PC-3 (cell line): ENCODE measurements around the gene LNX1. TPM values are rescaled to one million over a fixed set of nuclear protein-coding genes. Genes with fewer than 3 reads are reported as not detected.
A peak's percentile ranks its signal among the peaks of the same experiment; 100 is the strongest.

Experiments used
- ATAC-seq: fragments of 200-7000 bp; cut with Tn5 transposase; 2 replicates; pipeline ENCODE4 v1.9.1; 2020; ENCODE audit warnings: mild to moderate bottlenecking, moderate library complexity
- BruUV-seq: library from RNA; stranded (reverse); fragments of 400-500 nt; replicated peaks from 2 replicates; lab custom pipeline; 2021; lab: Mats Ljungman, UMichigan
- CTCF ChIA-PET: fragments of 300-600 bp; sonication (Branson Sonifier 250); formaldehyde crosslinking; loops from one replicate; lab custom pipeline; 2022; ENCODE audit warnings: antibody characterized with exemption; lab: Charles Lee
- POLR2A ChIA-PET: fragments of 300-600 bp; sonication (Branson Sonifier 250); formaldehyde crosslinking; loops from one replicate; lab custom pipeline; 2022; ENCODE audit warnings: antibody characterized with exemption; ENCODE audit not compliant: unreplicated experiment; lab: Charles Lee
- DNase-seq: peaks from one replicate; pipeline ENCODE4 v3.0.0-alpha.2; 2015
- H2AFZ ChIP-seq: fragments of 300-600 bp; sonication (generic); 2 replicates; pipeline ENCODE4 v1.6.0; 2016; ENCODE audit warnings: antibody characterized with exemption, low read length
- H3F3A ChIP-seq: fragments of 300-600 bp; sonication (generic); one replicate; pipeline ENCODE4 v1.6.0; 2017; ENCODE audit warnings: antibody characterized with exemption, low read length, control low read depth, mild to moderate bottlenecking; ENCODE audit not compliant: unreplicated experiment
- H3K27ac ChIP-seq: fragments of 300-600 bp; sonication (generic); 2 replicates; pipeline ENCODE4 v1.5.1; 2016; ENCODE audit warnings: mild to moderate bottlenecking, low read length
- H3K27me3 ChIP-seq: fragments of 300-600 bp; sonication (generic); 2 replicates; pipeline ENCODE4 v1.6.1; 2016; ENCODE audit warnings: low read length, mixed read lengths
- H3K36me3 ChIP-seq: fragments of 300-600 bp; sonication (generic); 2 replicates; pipeline ENCODE4 v1.6.1; 2016; ENCODE audit warnings: low read depth, mixed run types, low read length, mixed read lengths
- H3K4me1 ChIP-seq: fragments of 300-600 bp; sonication (generic); 2 replicates; pipeline ENCODE4 v1.5.1; 2016; ENCODE audit warnings: low read length; ENCODE audit not compliant: insufficient read depth
- H3K4me2 ChIP-seq: fragments of 300-600 bp; sonication (generic); 2 replicates; pipeline ENCODE4 v1.6.0; 2016; ENCODE audit warnings: low read length
- H3K4me3 ChIP-seq: fragments of 300-600 bp; sonication (generic); 2 replicates; pipeline ENCODE4 v1.5.1; 2016; ENCODE audit warnings: mild to moderate bottlenecking, low read length, mixed read lengths
- H3K79me2 ChIP-seq: fragments of 300-600 bp; sonication (generic); 2 replicates; pipeline ENCODE4 v1.6.1; 2017; ENCODE audit warnings: low read length, mixed read lengths
- H3K9ac ChIP-seq: fragments of 300-600 bp; sonication (generic); 2 replicates; pipeline ENCODE4 v1.6.0; 2016; ENCODE audit warnings: mild to moderate bottlenecking, low read length
- H3K9me2 ChIP-seq: fragments of 300-600 bp; sonication (generic); replicated peaks from 2 replicates; pipeline ENCODE4 v1.6.1; 2016; ENCODE audit warnings: mixed run types, low read length, mixed read lengths
- H3K9me3 ChIP-seq: fragments of 300-600 bp; sonication (generic); 2 replicates; pipeline ENCODE4 v1.6.1; 2016; ENCODE audit warnings: low read length, mixed read lengths
- H4K20me1 ChIP-seq: fragments of 300-600 bp; sonication (generic); 2 replicates; pipeline ENCODE4 v1.6.1; 2016; ENCODE audit warnings: low read length, mixed read lengths
- CTCF ChIP-seq: fragments of 300-600 bp; sonication (generic); conservative IDR thresholded peaks from 2 replicates; pipeline ENCODE4 v1.5.1; 2017; ENCODE audit warnings: antibody characterized with exemption, low read depth, mild to moderate bottlenecking, low read length
- EZH2 ChIP-seq: fragments of 300-600 bp; sonication (generic); IDR thresholded peaks from one replicate; pipeline ENCODE4 v1.6.1; 2017; ENCODE audit warnings: antibody characterized with exemption, mild to moderate bottlenecking, low read length; ENCODE audit not compliant: unreplicated experiment
- EZH2phosphoT487 ChIP-seq: fragments of 300-600 bp; sonication (generic); IDR thresholded peaks from 2 replicates; pipeline ENCODE4 v1.6.1; 2018; ENCODE audit warnings: mild to moderate bottlenecking, antibody characterized with exemption, low read length, borderline replicate concordance
- intact Hi-C: fragments of 100-400 bp; cut with micrococcal nuclease; formaldehyde crosslinking; loops from 2 replicates; pipeline ENCODE4 v1.9.0; 2023
- total RNA-seq: library from RNA; depleted of rRNA; stranded (reverse); fragments of >200 nt; gene quantifications from 2 replicates; pipeline ENCODE4 v1.2.3, GENCODE V29; 2014

Gene LNX1
- total RNA-seq, 1 experiment from 2014 or later = 2.8 TPM

- no peaks in the 10 kb centered on the region for H3K9me2 ChIP-seq
- H3K27me3 ChIP-seq = no peaks in the 10 kb centered on the region
- H3K9me3 ChIP-seq = no peaks in the 10 kb centered on the region
- no peaks in the 10 kb centered on the region for H3F3A ChIP-seq
- no peak overlapping the region for H2AFZ ChIP-seq
- intact Hi-C loops = no loop called here
- peak; percentile 60 for ATAC-seq
- H3K79me2 ChIP-seq = no peaks in the 10 kb centered on the region
- no peak overlapping the region for H3K4me3 ChIP-seq
- H3K4me2 ChIP-seq = no peak overlapping the region
- TF ChIP-seq EZH2phosphoT487 = no peak
- TF ChIP-seq EZH2 = no peak
- TF ChIP-seq CTCF = no peak
- H3K27ac ChIP-seq = no peak overlapping the region
- DNase-seq = no peak
- CTCF ChIA-PET = interaction anchor here (0.5 to 0.6 kb wide), 2 partner anchors 42 to 300 kb away, joined by 3 to 8 read pairs; no protein-coding TSS in a partner anchor
- BruUV-seq = no TSS peak
- POLR2A ChIA-PET = no interaction called here
- H4K20me1 ChIP-seq = no peaks in the 10 kb centered on the region
- H3K36me3 ChIP-seq = no peaks in the 10 kb centered on the region
- H3K9ac ChIP-seq = no peak overlapping the region
- peaks cover 8% of the 10 kb centered on the region; the same call in 1 of the 2 replicates for H3K4me1 ChIP-seq
Measured at GRCh38 chr4:53497487-53498244, 93.6 kb downstream of the LNX1 start.

GRCh38 chr4:53494851-53495250, 96.4 kb downstream of the LNX1 start:
- peak; percentile 30 for DNase-seq
- POLR2A ChIA-PET = no interaction called here
- Histone ChIP-seq H3K9me3 (no peaks in the 10 kb centered on the region), H4K20me1 (no peaks in the 10 kb centered on the region), H3K36me3 (no peaks in the 10 kb centered on the region), H3K27ac (no peak overlapping the region), H3K27me3 (no peaks in the 10 kb centered on the region), H3K9ac (no peak overlapping the region), H3K9me2 (no peaks in the 10 kb centered on the region), H3K4me1 (peaks cover 10% of the 10 kb centered on the region; the same call in 1 of the 2 replicates), H3K79me2 (no peaks in the 10 kb centered on the region), H2AFZ (no peak overlapping the region), H3F3A (no peaks in the 10 kb centered on the region), H3K4me3 (no peak overlapping the region), H3K4me2 (no peak overlapping the region)
- intact Hi-C loops = loop anchor here (5.0 kb wide), 4 partner anchors 62 to 737 kb away; no protein-coding TSS in a partner anchor
- TF ChIP-seq EZH2phosphoT487 (no peak), EZH2 (no peak), CTCF (no peak)
- ATAC-seq = no peak
- CTCF ChIA-PET = no interaction called here
- BruUV-seq = no TSS peak
